ENCODE results near the gene CCN2.

- TF ChIP-seq JUND (IDR thresholded peaks at IDR 0.05) (no peak), CTCF (IDR thresholded peaks at IDR 0.05 in 2 of 3, conservative IDR thresholded peaks at IDR 0.05 in 1 of 3; ENCODE audit: borderline replicate concordance in 1 of 3, insufficient read depth in 1 of 3, low read depth in 2 of 3, low read length in 2 of 3) (no peak), ELF1 (IDR thresholded peaks at IDR 0.05; ENCODE audit: borderline replicate concordance, low read depth) (no peak), EZH2 (IDR thresholded peaks at IDR 0.05) (no peak), POLR2AphosphoS5 (IDR thresholded peaks at IDR 0.05; ENCODE audit: low read depth, low read length) (no peak), POLR2A (IDR thresholded peaks at IDR 0.05; ENCODE audit: borderline replicate concordance, extremely low read depth, insufficient read depth, insufficient read length) (no peak), ZBTB33 (IDR thresholded peaks at IDR 0.05; ENCODE audit: extremely low read depth, insufficient replicate concordance, low read length) (no peak), EZH2phosphoT487 (IDR thresholded peaks at IDR 0.05; ENCODE audit: borderline replicate concordance) (no peak)
These were observed 3.0 kb downstream of the CCN2 start for GRCh38 chr6:131947986-131948661.
